T-cell (primary cell): ENCODE data around the gene ADARB2. TPM values are rescaled to one million over a fixed set of nuclear protein-coding genes. Genes with fewer than 3 reads are reported as not detected.

Experiments
- ATAC-seq, 4 experiments: fragments of 200-7000 bp in 3 of 4; fragments of 150-1000 bp in 1 of 4; cut with Tn5 transposase; replicated peaks in 1 of 4; 1 replicate in 3 of 4; 2 replicates in 1 of 4; pipeline ENCODE4 v1.10.0; 2021; ENCODE audit warnings: moderate library complexity in 3 of 4, mild to moderate bottlenecking in 2 of 4, moderate number of reproducible peaks in 1 of 4
- CTCF ChIA-PET, 2 donors: fragments of 300-600 bp; sonication (Branson Sonifier 250); formaldehyde crosslinking; loops; one replicate each; lab custom pipeline; 2022; ENCODE audit warnings: antibody characterized with exemption in 2 of 2; lab: Charles Lee
- POLR2A ChIA-PET, 2 donors: fragments of 300-600 bp; sonication (Branson Sonifier 250); formaldehyde crosslinking; loops; one replicate each; lab custom pipeline; 2022; ENCODE audit warnings: antibody characterized with exemption in 2 of 2; lab: Charles Lee
- DNase-seq, 35 experiments: peaks; one replicate each; pipeline versions ENCODE4 v3.0.0 to v3.0.0-alpha.2; 2013 to 2023
- H3K27ac ChIP-seq: one replicate; pipeline ENCODE4 v1.5.1; 2013; ENCODE audit warnings: low read length
- H3K27me3 ChIP-seq, 2 experiments: replicated peaks in 1 of 2; 1 replicate in 1 of 2; 2 replicates in 1 of 2; pipeline versions ENCODE4 v1.6.1 to v1.7.0; 2013; ENCODE audit warnings: low read length in 1 of 2, mixed read lengths in 1 of 2; ENCODE audit not compliant: control insufficient read depth in 2 of 2, insufficient read depth in 2 of 2; ENCODE audit errors: extremely low read depth in 1 of 2
- H3K36me3 ChIP-seq, 2 donors: 1 replicate in 1 of 2; 2 replicates in 1 of 2; pipeline versions ENCODE4 v1.6.1 to v1.7.0; 2013; ENCODE audit warnings: low read length in 1 of 2; ENCODE audit not compliant: control insufficient read depth in 2 of 2, insufficient read depth in 1 of 2; ENCODE audit errors: extremely low read depth in 1 of 2
- H3K4me1 ChIP-seq, 2 experiments: 1 replicate in 1 of 2; 2 replicates in 1 of 2; pipeline versions ENCODE4 v1.6.1 to v1.7.0; 2013; ENCODE audit warnings: low read length in 2 of 2, mixed read lengths in 1 of 2; ENCODE audit not compliant: insufficient read depth in 2 of 2, control insufficient read depth in 1 of 2; ENCODE audit errors: extremely low read depth in 1 of 2
- H3K4me3 ChIP-seq, 2 donors: 1 replicate in 1 of 2; 2 replicates in 1 of 2; pipeline versions ENCODE4 v1.5.1 to v1.7.0; 2013; ENCODE audit warnings: mild to moderate bottlenecking in 2 of 2, low read length in 1 of 2, moderate library complexity in 1 of 2; ENCODE audit not compliant: control insufficient read depth in 1 of 2; ENCODE audit errors: extremely low read depth in 1 of 2
- H3K9me3 ChIP-seq: 2 replicates; pipeline ENCODE4 v1.7.0; 2013
- H3K27ac Mint-ChIP-seq, 2 donors: one replicate each; pipeline ENCODE4 v1.8.0; 2020 to 2021; ENCODE audit warnings: mild to moderate bottlenecking in 2 of 2, mixed read lengths in 2 of 2
- H3K27me3 Mint-ChIP-seq, 2 donors: one replicate each; pipeline ENCODE4 v1.8.0; 2021 to 2022; ENCODE audit warnings: mixed read lengths in 2 of 2
- H3K36me3 Mint-ChIP-seq: one replicate; pipeline ENCODE4 v1.8.0; 2021; ENCODE audit warnings: mixed read lengths
- H3K4me1 Mint-ChIP-seq, 3 donors: one replicate each; pipeline ENCODE4 v1.8.0; 2020 to 2022; ENCODE audit warnings: mixed read lengths in 3 of 3, mild to moderate bottlenecking in 1 of 3
- H3K4me3 Mint-ChIP-seq, 3 donors: one replicate each; pipeline ENCODE4 v1.8.0; 2020 to 2022; ENCODE audit warnings: mild to moderate bottlenecking in 3 of 3, mixed read lengths in 3 of 3, moderate library complexity in 3 of 3
- H3K9me3 Mint-ChIP-seq, 3 donors: one replicate each; pipeline ENCODE4 v1.8.0; 2020 to 2022; ENCODE audit warnings: mixed read lengths in 3 of 3
- WGBS: methylation state at CpG from one replicate; pipeline ENCODE4 v1.1.5; 2013; ENCODE audit warnings: missing lambda C conversion rate; ENCODE audit not compliant: insufficient coverage; 5-methylcytosine and 5-hydroxymethylcytosine counted together
- total RNA-seq, 35 experiments: library from RNA in 6 of 35; stranded (reverse) in 6 of 35; fragments of 120-200 nt in 1 of 35; gene quantifications; one replicate each; pipeline versions ENCODE4 v1.2.1 to v1.2.4 and lab custom pipeline; 2013 to 2026

ADARB2 gene
- total RNA-seq, 5 donors from 2014 or later (not counting 1 experiment from before 2014, with no cell fraction given) = 0.07 to 4.0 (median 0.41) TPM

DNA sequence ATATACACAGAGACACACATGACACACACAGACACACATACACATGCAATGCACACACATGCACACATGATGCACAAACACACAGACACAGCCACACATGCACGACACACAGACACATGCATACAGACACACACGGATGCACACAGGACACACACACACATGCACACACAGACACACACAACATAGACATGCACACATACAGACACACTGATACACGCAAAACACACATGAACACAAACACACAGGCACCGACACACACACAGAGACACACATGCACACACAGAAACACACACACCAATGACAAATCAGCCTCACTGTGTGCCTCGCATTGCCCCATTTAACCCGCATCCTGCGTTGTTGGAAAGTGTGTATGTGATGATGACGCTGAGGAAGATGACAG lies 232.4 kb downstream of the ADARB2 start:
- no peaks in the 10 kb centered on the region for H3K36me3 ChIP-seq
- ATAC-seq = no peak
- H3K4me1 ChIP-seq = no peaks in the 10 kb centered on the region
- POLR2A ChIA-PET = no interaction called here
- Mint-ChIP-seq H3K4me1 (no peaks in the 10 kb centered on the region), H3K27me3 (peaks cover 0 to 3% of the 10 kb centered on the region in 2 donors), H3K36me3 (no peaks in the 10 kb centered on the region), H3K9me3 (peaks cover 0 to 4% (median 0%) of the 10 kb centered on the region in 3 donors), H3K4me3 (no peak overlapping the region), H3K27ac (no peak overlapping the region)
- CTCF ChIA-PET = no interaction called here
- peaks cover 0 to 11% of the 10 kb centered on the region in 2 experiments for H3K27me3 ChIP-seq
- 91% methylated on average over 3 of the region's 8 CpGs for WGBS
- H3K9me3 ChIP-seq = no peaks in the 10 kb centered on the region
- H3K4me3 ChIP-seq = no peak overlapping the region
- no peak for DNase-seq
- no peak overlapping the region for H3K27ac ChIP-seq

GRCh38 chr10:1504286-1504685 lies 233.0 kb downstream of the ADARB2 start:
- no peak overlapping the region for H3K4me3 ChIP-seq
- CTCF ChIA-PET = no interaction called here
- H3K9me3 Mint-ChIP-seq = peaks cover 0 to 4% (median 0%) of the 10 kb centered on the region in 3 donors
- no peaks in the 10 kb centered on the region for H3K4me1 Mint-ChIP-seq
- H3K4me3 Mint-ChIP-seq = no peak overlapping the region
- H3K27me3 Mint-ChIP-seq = peaks cover 0 to 3% of the 10 kb centered on the region in 2 donors
- H3K9me3 ChIP-seq = no peaks in the 10 kb centered on the region
- no peaks in the 10 kb centered on the region for H3K4me1 ChIP-seq
- no peaks in the 10 kb centered on the region for H3K36me3 ChIP-seq
- ATAC-seq = no peak
- WGBS = 98% methylated on average over 8 of the region's 15 CpGs
- DNase-seq = no peak
- H3K36me3 Mint-ChIP-seq = no peaks in the 10 kb centered on the region
- POLR2A ChIA-PET = no interaction called here
- peaks cover 0 to 11% of the 10 kb centered on the region in 2 experiments for H3K27me3 ChIP-seq
- no peak overlapping the region for H3K27ac ChIP-seq
- no peak overlapping the region for H3K27ac Mint-ChIP-seq

DNA sequence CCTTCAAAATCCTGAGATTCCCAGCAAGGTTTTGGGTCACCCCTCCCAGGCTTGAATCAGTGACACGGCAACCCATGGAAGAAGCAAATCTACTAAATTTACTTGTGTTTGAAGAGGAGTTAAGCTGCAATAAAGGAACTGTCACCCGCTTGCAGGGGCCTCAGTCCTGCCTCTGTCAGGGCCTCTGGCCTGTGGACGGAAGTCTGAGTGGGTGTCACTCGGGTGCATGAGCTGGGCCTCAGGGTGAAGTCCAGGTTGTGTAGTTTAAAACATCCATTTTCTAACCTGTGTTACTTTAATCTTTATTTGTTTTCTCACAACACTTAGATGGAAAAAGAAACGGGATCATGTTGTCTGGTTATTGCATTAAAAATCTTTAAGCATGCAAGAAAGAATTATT lies 234.9 kb downstream of the ADARB2 start:
- H3K36me3 ChIP-seq = no peaks in the 10 kb centered on the region
- no peak overlapping the region for H3K27ac ChIP-seq
- WGBS = 70% methylated on average over 2 of the region's 5 CpGs
- ATAC-seq (no peak), DNase-seq (no peak)
- peaks cover 0 to 7% of the 10 kb centered on the region in 2 experiments for H3K27me3 ChIP-seq
- no peak overlapping the region for H3K4me3 Mint-ChIP-seq
- peaks cover 0 to 4% (median 0%) of the 10 kb centered on the region in 3 donors for H3K9me3 Mint-ChIP-seq
- H3K9me3 ChIP-seq = no peaks in the 10 kb centered on the region
- POLR2A ChIA-PET = interaction anchor here in 1 of 2 donors (0.6 kb wide), 1 partner anchor 13 kb away, joined by 3 read pairs; no protein-coding TSS in a partner anchor
- CTCF ChIA-PET = no interaction called here
- no peak overlapping the region for H3K27ac Mint-ChIP-seq
- no peaks in the 10 kb centered on the region for H3K36me3 Mint-ChIP-seq
- peaks cover 0 to 3% of the 10 kb centered on the region in 2 donors for H3K27me3 Mint-ChIP-seq
- no peaks in the 10 kb centered on the region for H3K4me1 Mint-ChIP-seq
- no peak overlapping the region for H3K4me3 ChIP-seq
- H3K4me1 ChIP-seq = no peaks in the 10 kb centered on the region

DNA sequence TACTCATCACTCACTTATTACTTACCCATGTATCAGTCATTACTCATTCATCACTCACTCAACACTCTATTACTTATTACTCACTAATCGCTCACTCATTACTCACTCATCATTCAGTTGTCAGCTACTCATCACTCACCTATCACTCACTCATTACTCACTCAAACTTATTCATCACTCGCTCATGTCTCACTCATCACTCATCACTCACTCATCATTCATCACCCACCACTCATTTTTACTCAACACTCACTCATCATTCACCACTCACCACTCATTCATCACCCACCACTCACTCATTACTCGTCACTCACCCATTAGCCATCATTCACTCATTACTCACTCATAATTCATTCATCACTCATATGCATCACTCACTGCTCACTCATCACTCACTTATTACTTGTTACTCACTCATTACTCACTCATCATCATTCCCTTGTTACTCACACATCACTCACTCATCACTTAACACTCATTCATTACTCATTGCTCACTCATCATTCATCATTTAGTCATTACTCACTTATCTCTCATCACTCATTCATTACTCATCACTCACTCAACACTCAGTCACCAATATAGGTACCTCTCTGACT lies 237.9 kb downstream of the ADARB2 start:
- no peak overlapping the region for H3K4me3 ChIP-seq

GRCh38 chr10:1498746-1499358 lies 238.5 kb downstream of the ADARB2 start:
- 70% methylated on average over 5 of the region's 5 CpGs for WGBS
- no peaks in the 10 kb centered on the region for H3K36me3 Mint-ChIP-seq
- H3K27me3 Mint-ChIP-seq = no peaks in the 10 kb centered on the region
- no peak overlapping the region for H3K27ac Mint-ChIP-seq
- POLR2A ChIA-PET = no interaction called here
- H3K4me1 ChIP-seq = no peaks in the 10 kb centered on the region
- DNase-seq = no peak
- no peaks in the 10 kb centered on the region for H3K9me3 Mint-ChIP-seq
- no peaks in the 10 kb centered on the region for H3K9me3 ChIP-seq
- H3K27ac ChIP-seq = no peak overlapping the region
- H3K4me3 Mint-ChIP-seq = no peak overlapping the region
- CTCF ChIA-PET = no interaction called here
- no peaks in the 10 kb centered on the region for H3K36me3 ChIP-seq
- ATAC-seq = no peak
- H3K27me3 ChIP-seq = peaks cover 0 to under 1% of the 10 kb centered on the region in 2 experiments
- H3K4me3 ChIP-seq = no peak overlapping the region
- no peaks in the 10 kb centered on the region for H3K4me1 Mint-ChIP-seq

More for the DNA sequence above, 237.9 kb downstream of the ADARB2 start:
- Mint-ChIP-seq H3K27me3 (no peaks in the 10 kb centered on the region), H3K9me3 (no peaks in the 10 kb centered on the region), H3K36me3 (no peaks in the 10 kb centered on the region), H3K27ac (no peak overlapping the region), H3K4me3 (no peak overlapping the region), H3K4me1 (no peaks in the 10 kb centered on the region)
- ChIA-PET POLR2A (no interaction called here), CTCF (no interaction called here)
- ATAC-seq = no peak
- WGBS = 77% methylated on average over 3 of the region's 3 CpGs
- H3K4me1 ChIP-seq = no peaks in the 10 kb centered on the region
- no peak overlapping the region for H3K27ac ChIP-seq
- DNase-seq = no peak
- no peaks in the 10 kb centered on the region for H3K9me3 ChIP-seq
- no peaks in the 10 kb centered on the region for H3K36me3 ChIP-seq
- no peaks in the 10 kb centered on the region for H3K27me3 ChIP-seq

- Mint-ChIP-seq H3K36me3 (no peaks in the 10 kb centered on the region), H3K27me3 (peaks cover 0 to 7% of the 10 kb centered on the region in 2 donors), H3K4me3 (no peak overlapping the region), H3K27ac (no peak overlapping the region), H3K9me3 (no peaks in the 10 kb centered on the region), H3K4me1 (no peaks in the 10 kb centered on the region)
- Histone ChIP-seq H3K27ac (no peak overlapping the region), H3K9me3 (no peaks in the 10 kb centered on the region), H3K36me3 (no peaks in the 10 kb centered on the region), H3K4me1 (no peaks in the 10 kb centered on the region), H3K4me3 (no peak overlapping the region), H3K27me3 (peaks cover 0 to 4% of the 10 kb centered on the region in 2 experiments)
- no peak for ATAC-seq
- 92% methylated on average over 5 of the region's 5 CpGs for WGBS
- ChIA-PET POLR2A (no interaction called here), CTCF (no interaction called here)
- DNase-seq = no peak
Observed at GRCh38 chr10:1495915-1496517, 241.3 kb downstream of the ADARB2 start.
